ENCODE results near the gene KHK.
"Not testable (repeated sequence)": the region's sequence is repeated elsewhere in the genome, so short reads cannot be mapped to it uniquely, and the experiment has no call there.

Gene KHK

DNA sequence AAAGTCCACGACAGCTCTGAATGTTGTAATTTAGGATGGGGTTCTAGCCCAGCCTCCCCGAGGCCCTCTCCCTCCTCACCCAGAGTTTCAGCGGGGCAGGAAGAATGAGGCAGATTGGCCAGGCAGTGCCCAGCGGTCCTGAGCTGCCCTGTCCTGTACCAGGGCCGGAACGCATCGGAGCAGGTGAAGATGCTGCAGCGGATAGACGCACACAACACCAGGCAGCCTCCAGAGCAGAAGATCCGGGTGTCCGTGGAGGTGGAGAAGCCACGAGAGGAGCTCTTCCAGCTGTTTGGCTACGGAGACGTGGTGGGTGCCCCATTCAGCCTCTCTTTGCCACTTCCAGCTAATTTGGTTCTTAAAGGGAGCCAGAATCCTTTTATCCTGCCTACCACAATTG, 10.8 kb downstream of the KHK start:
- DNase-seq (ENCODE audit: low read depth) = no peak

DNA sequence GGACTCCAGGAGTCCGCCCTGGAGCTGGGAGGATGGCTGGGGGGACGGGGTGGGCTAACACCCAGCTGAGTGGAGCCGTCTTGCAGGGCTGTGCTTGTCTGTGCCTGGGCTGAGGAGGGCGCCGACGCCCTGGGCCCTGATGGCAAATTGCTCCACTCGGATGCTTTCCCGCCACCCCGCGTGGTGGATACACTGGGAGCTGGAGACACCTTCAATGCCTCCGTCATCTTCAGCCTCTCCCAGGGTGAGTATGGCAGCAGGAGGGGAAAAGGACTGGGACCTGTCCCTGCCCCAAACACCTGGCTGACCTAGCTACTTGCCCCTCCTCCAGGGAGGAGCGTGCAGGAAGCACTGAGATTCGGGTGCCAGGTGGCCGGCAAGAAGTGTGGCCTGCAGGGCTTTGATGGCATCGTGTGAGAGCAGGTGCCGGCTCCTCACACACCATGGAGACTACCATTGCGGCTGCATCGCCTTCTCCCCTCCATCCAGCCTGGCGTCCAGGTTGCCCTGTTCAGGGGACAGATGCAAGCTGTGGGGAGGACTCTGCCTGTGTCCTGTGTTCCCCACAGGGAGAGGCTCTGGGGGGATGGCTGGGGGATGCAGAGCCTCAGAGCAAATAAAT, 12.9 kb downstream of the KHK start:
- no peak for DNase-seq (ENCODE audit: low read depth)

GRCh38 chr2:27100036-27100435, 13.5 kb downstream of the KHK start:
- no peak for DNase-seq (ENCODE audit: low read depth)

DNA sequence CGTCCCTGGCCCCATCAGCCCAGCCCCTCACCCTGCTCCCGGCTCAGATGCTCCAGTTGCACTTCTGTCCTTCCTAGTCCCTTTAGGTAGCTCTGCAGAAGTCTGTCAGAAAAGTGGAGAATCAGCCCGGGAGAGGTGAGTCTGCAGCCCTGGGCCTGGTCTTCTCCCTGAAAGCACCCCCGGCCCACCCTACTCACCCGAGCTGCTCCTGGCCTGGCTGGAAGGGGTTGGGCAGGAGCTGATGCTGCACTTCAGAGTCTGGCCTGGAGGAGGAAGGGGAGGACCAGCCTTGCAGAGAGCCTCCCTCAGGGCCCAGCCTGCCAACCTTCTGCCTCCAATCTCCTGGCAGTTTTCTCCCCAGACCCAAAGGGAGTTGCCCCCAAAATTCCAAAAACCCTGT, 15.8 kb downstream of the KHK start:
- DNase-seq (ENCODE audit: low read depth) = no peak

DNA sequence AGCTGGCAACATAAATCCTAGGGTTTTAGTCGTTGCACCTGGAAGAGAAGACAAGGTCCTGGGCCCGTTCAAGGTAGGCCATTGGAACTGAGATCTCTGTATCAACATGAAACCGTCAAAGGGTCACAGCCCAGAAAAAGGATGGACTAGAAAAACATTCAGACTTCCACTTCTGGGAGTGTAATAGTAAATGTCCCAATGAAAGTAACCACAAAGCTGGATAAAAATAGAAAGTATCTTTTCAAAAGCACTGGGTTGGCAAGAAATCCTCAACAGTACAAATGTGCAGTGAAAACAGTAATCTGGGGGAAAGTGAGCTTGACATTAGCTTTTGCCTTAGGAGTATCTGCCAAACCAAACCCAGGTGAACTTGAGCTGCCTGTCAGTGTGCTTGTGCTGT, 19.4 kb downstream of the KHK start:
- DNase-seq (ENCODE audit: low read depth) = no peak

DNA sequence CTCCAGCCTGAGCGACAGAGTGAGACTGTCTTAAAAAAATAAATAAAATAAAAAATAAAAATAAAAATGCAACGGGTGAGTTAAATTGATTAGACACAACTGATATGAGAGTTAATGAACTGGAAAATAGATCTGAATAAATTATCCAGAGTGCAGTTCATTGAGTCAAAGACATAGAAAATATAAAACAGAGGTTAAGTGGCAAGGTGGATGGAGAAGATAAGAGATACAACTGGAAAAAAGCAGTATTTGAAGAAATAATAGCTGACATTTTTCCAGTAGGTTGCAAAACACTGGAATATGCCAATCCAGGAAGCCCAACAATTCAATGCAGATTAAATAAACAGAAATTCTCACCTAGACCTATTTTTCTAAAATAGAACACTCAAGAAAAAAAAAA, 21.6 kb downstream of the KHK start:
- DNase-seq (ENCODE audit: low read depth) = no peak

- no peak for DNase-seq (ENCODE audit: low read depth)
Measured at GRCh38 chr2:27109083-27109482, 22.5 kb downstream of the KHK start.

DNA sequence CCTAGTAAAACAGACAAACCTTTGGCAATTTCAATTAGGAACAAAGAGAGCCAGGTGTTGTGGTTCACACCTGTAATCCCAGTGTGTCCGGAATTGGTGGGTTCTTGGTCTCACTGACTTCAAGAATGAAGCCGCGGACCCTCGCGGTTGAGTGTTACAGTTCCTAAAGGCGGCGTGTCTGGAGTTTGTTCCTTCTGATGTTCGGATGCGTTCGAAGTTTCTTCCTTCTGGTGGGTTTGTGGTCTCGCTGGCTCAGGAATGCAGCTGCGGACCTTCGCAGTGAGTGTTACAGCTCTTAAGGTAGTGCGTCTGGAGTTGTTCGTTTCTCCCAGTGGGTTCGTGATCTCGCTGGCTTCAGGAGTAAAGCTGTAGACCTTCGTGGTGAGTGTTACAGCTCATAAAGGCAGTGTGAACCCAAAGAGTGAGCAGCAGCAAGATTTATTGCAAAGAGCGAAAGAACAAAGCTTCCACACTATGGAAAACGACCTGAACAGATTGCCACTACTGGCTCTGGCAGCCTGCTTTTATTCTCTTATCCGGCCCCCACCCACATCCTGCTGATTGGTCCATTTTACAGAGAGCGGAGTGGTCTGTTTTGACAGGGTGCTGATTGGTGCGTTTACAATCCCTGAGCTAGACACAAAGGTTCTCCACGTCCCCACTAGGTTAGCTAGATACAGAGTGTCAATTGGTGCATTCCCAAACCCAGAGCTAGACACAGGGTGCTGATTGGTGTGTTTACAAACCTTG, 24.2 kb downstream of the KHK start:
- DNase-seq (ENCODE audit: low read depth) = not testable (repeated sequence)

- not testable (repeated sequence) for DNase-seq (ENCODE audit: low read depth)
Measured at GRCh38 chr2:27111392-27112078, 25.0 kb downstream of the KHK start.

- no peak for DNase-seq (ENCODE audit: low read depth)
Measured at GRCh38 chr2:27115519-27115918, 28.9 kb downstream of the KHK start.

DNA sequence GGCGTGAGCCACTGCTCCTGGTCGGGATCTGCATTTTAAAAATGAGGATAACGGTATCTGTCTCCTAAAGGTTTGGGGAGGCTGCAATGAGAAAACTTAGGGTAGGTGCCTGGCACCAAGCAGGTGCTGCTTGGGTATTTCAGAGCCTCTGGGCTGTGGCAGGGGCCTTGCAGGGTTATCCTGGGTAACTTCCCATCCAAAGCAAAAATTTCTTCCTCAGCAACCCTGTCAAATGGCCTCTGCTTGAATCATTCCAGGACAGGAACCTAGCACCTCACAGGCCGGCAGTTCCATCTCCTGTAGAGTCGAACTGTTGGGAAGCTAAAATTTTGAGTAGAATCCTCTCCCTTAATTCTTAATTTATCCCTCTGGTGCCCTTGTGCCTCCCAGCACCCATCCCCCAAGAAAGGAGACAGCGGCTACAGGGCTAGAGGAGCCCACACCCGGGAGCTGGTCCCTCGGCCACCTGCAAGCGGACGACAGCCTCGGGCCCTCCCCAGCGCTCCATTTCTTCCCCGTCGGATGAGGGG, 31.5 kb downstream of the KHK start:
- DNase-seq (ENCODE audit: low read depth) = no peak

DNA sequence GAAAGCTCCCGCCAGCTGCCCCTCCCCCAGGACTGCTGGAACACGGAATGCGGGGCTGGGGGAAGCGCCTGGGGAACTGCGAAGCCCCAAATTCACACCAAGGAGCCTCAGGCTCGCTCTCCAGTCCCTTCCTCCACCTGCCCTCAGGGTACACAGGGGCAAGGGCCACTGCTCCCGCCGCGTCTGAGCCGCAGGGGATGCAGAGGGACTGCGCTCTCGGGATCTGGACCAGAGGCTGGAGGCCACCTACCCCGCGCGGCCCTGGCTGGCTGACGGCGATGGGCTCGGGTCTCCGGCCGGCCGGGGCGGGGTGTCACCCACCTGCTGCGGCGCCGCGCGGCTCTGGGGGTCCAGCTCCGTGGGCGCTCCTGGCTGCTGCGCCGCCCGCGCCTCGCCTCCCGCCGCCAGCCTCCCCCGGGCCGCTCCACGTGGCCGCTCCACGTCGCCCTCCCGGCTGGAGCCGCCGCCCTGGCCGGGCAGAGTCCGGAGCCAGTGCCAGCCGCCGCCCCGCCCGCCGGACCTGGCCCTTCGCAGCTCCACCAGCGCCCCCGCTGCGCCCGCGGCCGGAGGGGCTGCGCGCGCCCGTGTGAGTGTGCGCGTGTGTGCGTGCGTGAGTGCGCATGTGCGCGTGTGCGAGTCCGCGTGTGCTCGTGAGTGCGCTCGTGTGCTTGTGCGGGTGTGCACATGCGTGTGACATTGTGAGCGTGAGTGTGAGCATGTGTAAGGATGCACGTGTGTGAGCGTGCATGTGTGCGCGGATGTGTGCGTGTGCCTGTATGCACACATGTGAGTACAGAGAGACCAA, 32.2 kb downstream of the KHK start, which contains the start of gene CGREF1:
Gene CGREF1 (minus strand): TSS at position 604 of the 805 bp plus-strand sequence. CDS start 14,762 bp downstream, outside the sequence.
- DNase-seq (ENCODE audit: low read depth) = no peak

- not testable (repeated sequence) for DNase-seq (ENCODE audit: low read depth)
Measured at GRCh38 chr2:27119330-27119670, 32.7 kb downstream of the KHK start.

DNA sequence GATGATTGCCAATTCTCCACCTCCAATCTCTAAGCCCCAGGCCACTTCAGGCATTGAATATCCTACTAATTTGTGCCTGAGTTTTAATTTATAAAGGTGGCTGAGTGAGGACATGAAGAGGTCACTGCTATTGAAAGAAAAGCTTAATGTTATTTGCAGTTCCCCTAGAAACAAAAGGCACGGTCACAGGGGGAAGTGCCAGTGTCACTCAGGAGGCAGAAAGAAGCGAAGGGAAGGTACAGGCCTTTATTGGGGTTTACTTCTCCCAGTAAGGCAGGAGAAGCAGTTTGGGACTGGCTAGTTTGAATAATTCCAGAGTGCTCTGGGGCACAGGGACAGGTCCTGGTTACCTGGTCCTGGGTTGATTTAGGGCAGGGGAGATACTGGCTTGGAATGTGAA, 35.3 kb downstream of the KHK start:
- DNase-seq (ENCODE audit: low read depth) = no peak

- no peak for DNase-seq (ENCODE audit: low read depth)
Measured at GRCh38 chr2:27122791-27123190, 36.2 kb downstream of the KHK start.

DNA sequence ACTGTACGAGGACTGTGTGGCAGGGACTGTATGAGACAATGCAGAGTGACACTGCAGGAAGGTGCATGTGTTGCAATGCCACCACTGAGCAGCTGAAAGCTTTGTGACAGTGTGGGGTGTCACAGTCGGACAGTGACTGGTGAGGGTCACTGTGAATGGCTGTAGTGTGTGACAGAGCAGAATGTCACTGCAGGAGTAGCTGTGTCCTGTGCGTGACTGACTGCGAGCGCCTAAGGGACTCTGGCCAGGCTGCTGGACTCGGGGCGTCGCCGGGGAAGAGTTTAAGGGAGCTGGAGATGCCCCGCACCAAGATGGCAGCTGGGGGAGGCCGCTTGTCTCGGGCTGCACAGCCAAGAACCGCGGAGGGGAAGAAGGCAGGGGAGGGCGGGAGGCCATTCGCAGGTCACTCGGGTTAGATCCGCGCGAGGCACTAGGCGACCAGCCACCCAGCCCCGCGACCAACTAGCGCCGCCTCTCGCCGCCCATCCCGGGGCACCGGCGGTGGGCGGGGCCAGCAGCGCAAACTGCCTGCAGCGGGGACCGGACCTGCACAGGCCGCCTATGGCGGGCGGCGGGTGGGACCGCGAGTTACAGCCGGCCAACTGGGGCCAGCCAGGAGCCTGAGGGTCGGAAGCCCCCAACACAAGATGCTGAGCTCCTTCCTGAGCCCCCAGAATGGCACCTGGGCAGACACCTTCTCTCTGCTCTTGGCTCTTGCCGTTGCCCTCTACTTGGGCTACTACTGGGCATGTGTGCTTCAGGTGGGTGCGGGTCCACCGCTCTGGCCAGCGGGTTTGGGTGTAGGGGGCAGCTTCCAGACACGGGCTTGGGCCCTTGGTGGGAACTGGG, 37.0 kb downstream of the KHK start, which contains the start of gene ABHD1:
Gene ABHD1 (plus strand): TSS at position 514 of the 849 bp plus-strand sequence. CDS start 134 bp downstream, at position 648.
- no peak for DNase-seq (ENCODE audit: low read depth)

DNA sequence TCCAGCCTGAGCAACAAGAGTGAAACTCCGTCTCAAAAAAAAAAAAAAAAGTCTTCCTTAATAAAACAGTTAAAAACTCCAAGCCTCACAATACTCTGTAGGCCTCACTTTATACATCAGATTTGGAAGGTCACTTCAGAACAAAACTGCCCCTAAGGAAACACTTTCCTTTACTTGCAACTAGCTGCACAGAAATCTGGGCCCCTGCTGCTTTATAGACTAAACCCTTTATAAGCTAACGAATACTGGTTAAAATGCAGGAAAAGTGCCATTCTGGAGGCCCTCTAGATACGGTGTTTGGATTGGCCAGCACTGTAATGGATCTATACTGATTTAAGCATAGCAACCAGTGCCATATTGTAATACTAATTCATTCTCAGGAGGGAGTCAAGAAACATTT, 38.5 kb downstream of the KHK start:
- DNase-seq (ENCODE audit: low read depth) = no peak

DNA sequence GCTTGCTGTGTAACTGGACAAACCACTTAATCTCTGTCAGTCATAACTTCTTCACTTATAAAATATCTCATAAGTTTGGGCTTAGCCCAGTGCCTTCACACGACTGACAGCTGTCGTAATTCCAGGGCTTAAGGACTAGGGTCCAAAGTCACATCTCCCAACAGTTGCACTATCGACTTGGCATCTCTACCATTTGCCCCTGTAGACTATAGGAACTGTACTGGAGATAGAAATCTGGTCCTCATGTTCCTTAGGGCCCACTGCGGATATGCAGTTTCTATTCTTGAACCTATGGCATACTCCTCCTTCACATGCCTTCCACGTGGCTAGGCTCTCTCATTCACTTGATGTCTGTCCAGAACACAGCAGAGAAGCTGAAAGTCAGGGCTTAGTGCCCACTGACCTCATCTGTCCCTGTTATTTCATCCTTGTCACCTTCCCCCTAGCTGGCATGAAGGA, 39.7 kb downstream of the KHK start:
- no peak for DNase-seq (ENCODE audit: low read depth)

GRCh38 chr2:27127883-27128667, 41.5 kb downstream of the KHK start:
- no peak for DNase-seq (ENCODE audit: low read depth)

Data from fibroblast of gingiva (primary cell).